SK-N-MC (cell line): ENCODE results near the gene TGFB2.

Experiments
- FOXP2 ChIP-seq: optimal IDR thresholded peaks from 2 replicates; pipeline ENCODE3; 2011; ENCODE audit warnings: mild to moderate bottlenecking, moderate library complexity; ENCODE audit not compliant: insufficient read depth; ENCODE audit errors: extremely low read length, control extremely low read depth
- POLR2AphosphoS5 ChIP-seq: IDR thresholded peaks from 2 replicates; pipeline ENCODE4 v1.6.1; 2012; ENCODE audit warnings: mild to moderate bottlenecking, low read depth, low read length, borderline replicate concordance

DNA sequence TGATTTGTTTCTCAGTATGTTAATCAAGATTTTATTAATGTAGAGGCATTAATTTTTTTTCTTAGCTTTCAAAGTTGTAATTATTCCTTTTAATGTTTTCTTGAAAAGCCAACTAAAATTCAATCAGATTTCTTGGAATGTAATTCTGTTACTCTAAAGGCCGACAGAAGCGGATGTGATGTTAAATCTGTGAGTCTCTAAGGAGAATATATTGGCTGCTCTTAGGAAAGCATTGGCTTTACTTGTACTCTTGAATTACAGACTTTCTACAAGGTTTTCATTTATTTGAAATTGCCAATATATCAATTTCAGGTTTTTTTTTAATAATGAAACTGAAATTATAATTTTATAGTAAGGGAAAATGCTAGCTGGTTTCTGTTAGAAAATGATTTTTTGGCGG is 30.8 kb upstream of the TGFB2 start:
- TF ChIP-seq POLR2AphosphoS5, result no peak
- no peak for TF ChIP-seq FOXP2
